HG02885 (cell line): ENCODE measurements around the gene EMD.
A peak's percentile ranks its signal among the peaks of the same experiment; 100 is the strongest.
"Not testable (repeated sequence)": the region's sequence is repeated elsewhere in the genome, so short reads cannot be mapped to it uniquely, and the experiment has no call there.

ENCODE experiments used
- ATAC-seq: cut with Tn5 transposase; IDR thresholded peaks from one replicate; pipeline ENCODE4 v1.9.1; 2021; ENCODE audit warnings: mild to moderate bottlenecking; ENCODE audit not compliant: unreplicated experiment, poor library complexity

EMD gene

GRCh38 chrX:154388649-154389048 lies 9.6 kb downstream of the EMD start:
- not testable (repeated sequence) for ATAC-seq

GRCh38 chrX:154389812-154390747 lies 11.0 kb downstream of the EMD start:
- ATAC-seq, result peak; percentile 71

GRCh38 chrX:154396363-154396762 lies 17.3 kb downstream of the EMD start:
- ATAC-seq, result not testable (repeated sequence)

GRCh38 chrX:154396973-154397887 lies 18.1 kb downstream of the EMD start:
- peak; percentile 59 for ATAC-seq

GRCh38 chrX:154397888-154398667 lies 19.0 kb downstream of the EMD start, which contains the start of gene RPL10:
TSS of gene RPL10 (plus strand) at chrX:154398377. CDS start at chrX:154398520, 143 bp downstream.
- ATAC-seq, result peak; percentile 81

GRCh38 chrX:154398668-154399526 lies 19.8 kb downstream of the EMD start:
- no peak for ATAC-seq

GRCh38 chrX:154399527-154400368 lies 20.7 kb downstream of the EMD start:
- ATAC-seq, result no peak

GRCh38 chrX:154400369-154400817 lies 21.3 kb downstream of the EMD start:
- not testable (repeated sequence) for ATAC-seq

GRCh38 chrX:154401045-154401799 lies 22.1 kb downstream of the EMD start:
- no peak for ATAC-seq

GRCh38 chrX:154401918-154402621 lies 23.0 kb downstream of the EMD start:
- ATAC-seq, result no peak

- ATAC-seq, result no peak
Measured at GRCh38 chrX:154402622-154403127, 23.6 kb downstream of the EMD start.

GRCh38 chrX:154403192-154403591 lies 24.1 kb downstream of the EMD start:
- no peak for ATAC-seq

GRCh38 chrX:154403858-154404257 lies 24.8 kb downstream of the EMD start:
- no peak for ATAC-seq

GRCh38 chrX:154404625-154405192 lies 25.6 kb downstream of the EMD start:
- no peak for ATAC-seq

- peak; percentile 3 for ATAC-seq
Measured at GRCh38 chrX:154408659-154409221, 29.6 kb downstream of the EMD start.
